Inflammatory macrophage treated with lipopolysaccharide for 4 hours (primary cell): Measurements from ENCODE around the gene ASPSCR1.

ENCODE experiments used
- DNase-seq: peaks from one replicate; pipeline ENCODE4 v3.0.0-alpha.2; 2020

ASPSCR1 gene

GRCh38 chr17:82029391-82029790, 52.0 kb downstream of the ASPSCR1 start:
- DNase-seq, result no peak

- no peak for DNase-seq
Observed at GRCh38 chr17:82029990-82030469, 52.6 kb downstream of the ASPSCR1 start.

GRCh38 chr17:82030470-82031302, 53.3 kb downstream of the ASPSCR1 start:
- DNase-seq, result peak; percentile 80

- peak; percentile 13 for DNase-seq
Observed at GRCh38 chr17:82031303-82031884, 54.0 kb downstream of the ASPSCR1 start, which contains the start of gene RAC3. Gene RAC3 (plus strand): TSS chr17:82031678. CDS start chr17:82031762, 84 bp downstream.

- no peak for DNase-seq
Observed at GRCh38 chr17:82031885-82032627, 54.6 kb downstream of the ASPSCR1 start.

GRCh38 chr17:82033359-82034085, 56.1 kb downstream of the ASPSCR1 start:
- no peak for DNase-seq

GRCh38 chr17:82034371-82035011, 57.1 kb downstream of the ASPSCR1 start:
- no peak for DNase-seq

- DNase-seq, result no peak
Observed at GRCh38 chr17:82035488-82035887, 58.1 kb downstream of the ASPSCR1 start.

- no peak for DNase-seq
Observed at GRCh38 chr17:82035956-82036633, 58.7 kb downstream of the ASPSCR1 start.

GRCh38 chr17:82036634-82037091, 59.2 kb downstream of the ASPSCR1 start:
- no peak for DNase-seq

GRCh38 chr17:82037092-82037888, 59.9 kb downstream of the ASPSCR1 start, which contains the start of gene DCXR:
Gene DCXR (minus strand): TSS chr17:82037697. CDS start chr17:82037682, 15 bp downstream.
- DNase-seq, result peak; percentile 96

GRCh38 chr17:82037889-82038195, 60.4 kb downstream of the ASPSCR1 start:
- no peak for DNase-seq

- peak; percentile 61 for DNase-seq
Observed at GRCh38 chr17:82038796-82039409, 61.5 kb downstream of the ASPSCR1 start.

GRCh38 chr17:82039695-82040299, 62.4 kb downstream of the ASPSCR1 start:
- DNase-seq, result no peak

- DNase-seq, result peak; percentile 13
Observed at GRCh38 chr17:82041144-82041814, 63.9 kb downstream of the ASPSCR1 start.

- DNase-seq, result no peak
Observed at GRCh38 chr17:82042649-82043048, 65.2 kb downstream of the ASPSCR1 start.

- DNase-seq, result no peak
Observed at GRCh38 chr17:82043507-82043906, 66.1 kb downstream of the ASPSCR1 start.

- DNase-seq, result no peak
Observed at GRCh38 chr17:82045936-82046484, 68.6 kb downstream of the ASPSCR1 start.

GRCh38 chr17:82046903-82047302, 69.5 kb downstream of the ASPSCR1 start:
- no peak for DNase-seq
